Dermis blood vessel endothelial cell (primary cell): Measurements from ENCODE around the gene LYL1. TPM values are rescaled to one million over a fixed set of nuclear protein-coding genes. Genes with fewer than 3 reads are reported as not detected.
A peak's percentile ranks its signal among the peaks of the same experiment; 100 is the strongest.

Experiments
- DNase-seq: peaks from one replicate; pipeline ENCODE4 v3.0.0; 2010
- total RNA-seq: library from RNA; depleted of rRNA; stranded (reverse); fragments of >200 nt; gene quantifications from 2 replicates; pipeline ENCODE4 v1.2.3, GENCODE V29; 2014

LYL1 gene
- total RNA-seq, 1 donor from 2014 or later: 55.0 TPM

- DNase-seq: peak; percentile 93
These were observed 1.7 kb upstream of the LYL1 start for GRCh38 chr19:13104360-13104847.

- peak; percentile 21 for DNase-seq
These were observed 1.1 kb upstream of the LYL1 start for GRCh38 chr19:13103581-13104359.

GRCh38 chr19:13102416-13102665 lies 317 bp downstream of the LYL1 start:
- DNase-seq: no peak

DNA sequence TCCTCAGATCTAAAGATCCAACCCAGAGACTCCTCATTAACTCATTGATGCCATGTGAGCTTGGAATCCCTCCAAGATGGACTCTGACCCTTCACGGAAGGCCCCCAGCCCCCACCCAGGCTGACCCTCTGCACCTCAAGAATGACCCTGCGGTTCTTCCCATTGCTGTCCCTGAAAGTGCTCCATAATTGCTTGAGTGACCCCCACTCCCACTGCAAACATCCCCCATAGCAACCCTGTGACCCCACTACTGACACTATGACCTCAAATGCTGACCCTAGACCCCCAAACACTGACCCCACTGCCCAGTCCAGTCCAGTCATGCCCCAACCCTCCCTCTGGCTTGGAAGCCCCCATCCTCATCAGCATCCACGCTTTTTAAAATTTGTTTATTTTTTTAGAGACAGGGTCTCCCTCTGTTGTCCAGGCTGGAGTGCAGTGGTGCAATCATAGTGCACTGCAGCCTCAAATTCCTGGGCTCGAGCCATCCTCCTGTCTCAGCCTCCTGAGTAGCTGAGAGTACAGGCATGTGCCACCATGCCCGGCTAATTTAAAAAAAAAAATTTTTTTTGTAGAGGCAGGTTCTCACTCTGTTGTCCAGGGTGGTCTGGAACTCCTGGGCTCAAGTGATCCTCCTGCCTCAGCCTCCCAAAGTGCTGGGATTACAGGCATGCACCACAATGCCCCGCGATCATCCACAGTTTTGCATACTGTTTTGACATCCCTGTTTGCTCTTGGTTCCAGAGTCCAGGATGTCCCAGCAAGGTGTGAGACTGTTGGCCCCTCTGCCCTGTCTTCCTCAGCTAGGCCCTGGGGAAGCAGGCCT lies 855 bp downstream of the LYL1 start:
- DNase-seq: no peak

DNA sequence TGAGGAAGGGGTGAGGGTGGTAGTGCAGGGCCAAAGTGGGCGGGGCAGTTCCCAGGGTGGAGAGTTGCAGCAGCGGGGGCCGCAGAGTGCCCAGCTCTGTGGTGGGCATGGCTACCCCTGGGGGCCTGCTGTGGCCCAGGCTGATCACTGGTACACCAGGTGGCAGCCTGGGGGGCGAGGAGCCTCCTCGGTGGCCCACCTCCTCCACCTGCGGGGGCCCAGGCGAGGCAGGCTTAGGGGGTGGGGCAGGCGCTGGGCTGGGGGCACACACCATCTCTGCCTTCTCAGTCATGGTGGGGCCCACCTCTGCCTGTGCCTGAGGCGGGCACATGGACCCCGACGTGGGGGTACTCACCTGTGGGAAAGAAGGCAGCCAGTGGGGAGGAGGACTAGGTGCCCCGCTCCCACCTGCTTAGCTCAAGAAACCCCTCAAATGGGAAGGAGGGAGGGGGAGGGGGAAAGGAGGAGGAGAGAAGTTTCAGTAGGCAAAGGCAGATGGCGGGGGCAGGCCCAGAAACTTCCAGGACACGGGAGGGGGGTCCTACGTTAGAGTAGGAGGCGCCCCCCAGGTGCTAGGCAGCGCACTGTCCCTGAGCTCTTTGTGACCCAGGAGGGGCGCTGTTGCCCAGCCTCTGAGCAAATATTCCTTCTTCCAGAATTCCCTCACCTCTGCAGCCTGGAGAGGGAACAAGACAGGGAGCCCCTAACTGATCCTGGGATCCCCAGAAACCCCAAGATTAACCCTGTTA lies 1.6 kb downstream of the LYL1 start:
- DNase-seq: peak; percentile 76

DNA sequence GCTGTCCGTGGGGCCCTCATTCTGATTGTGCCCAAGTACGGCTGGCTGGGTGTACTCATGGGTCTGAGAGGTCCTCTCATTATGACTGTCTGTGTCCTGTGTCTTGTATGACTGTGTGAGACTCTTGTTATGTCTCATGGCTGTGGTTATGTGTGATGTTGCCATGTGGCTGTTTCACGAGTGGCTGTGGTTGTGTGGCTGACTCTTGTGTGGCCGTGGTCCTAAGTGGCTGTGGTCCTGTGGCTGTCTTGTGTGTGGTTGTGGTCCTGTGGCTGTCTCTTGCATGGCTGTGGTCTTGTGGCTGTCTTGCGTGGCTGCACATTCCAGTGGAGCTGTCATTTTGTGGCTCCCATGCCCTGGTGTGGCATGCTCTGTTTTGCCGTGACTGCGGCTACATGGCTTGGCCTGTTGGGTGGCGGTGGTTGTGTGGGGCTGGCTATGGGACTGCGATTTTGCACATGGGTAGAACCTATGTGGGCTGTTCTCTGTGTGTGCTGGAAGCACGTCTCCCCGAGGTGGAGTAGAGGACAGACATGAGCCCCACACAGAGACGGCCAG lies 2.5 kb downstream of the LYL1 start:
- peak; percentile 44 for DNase-seq

DNA sequence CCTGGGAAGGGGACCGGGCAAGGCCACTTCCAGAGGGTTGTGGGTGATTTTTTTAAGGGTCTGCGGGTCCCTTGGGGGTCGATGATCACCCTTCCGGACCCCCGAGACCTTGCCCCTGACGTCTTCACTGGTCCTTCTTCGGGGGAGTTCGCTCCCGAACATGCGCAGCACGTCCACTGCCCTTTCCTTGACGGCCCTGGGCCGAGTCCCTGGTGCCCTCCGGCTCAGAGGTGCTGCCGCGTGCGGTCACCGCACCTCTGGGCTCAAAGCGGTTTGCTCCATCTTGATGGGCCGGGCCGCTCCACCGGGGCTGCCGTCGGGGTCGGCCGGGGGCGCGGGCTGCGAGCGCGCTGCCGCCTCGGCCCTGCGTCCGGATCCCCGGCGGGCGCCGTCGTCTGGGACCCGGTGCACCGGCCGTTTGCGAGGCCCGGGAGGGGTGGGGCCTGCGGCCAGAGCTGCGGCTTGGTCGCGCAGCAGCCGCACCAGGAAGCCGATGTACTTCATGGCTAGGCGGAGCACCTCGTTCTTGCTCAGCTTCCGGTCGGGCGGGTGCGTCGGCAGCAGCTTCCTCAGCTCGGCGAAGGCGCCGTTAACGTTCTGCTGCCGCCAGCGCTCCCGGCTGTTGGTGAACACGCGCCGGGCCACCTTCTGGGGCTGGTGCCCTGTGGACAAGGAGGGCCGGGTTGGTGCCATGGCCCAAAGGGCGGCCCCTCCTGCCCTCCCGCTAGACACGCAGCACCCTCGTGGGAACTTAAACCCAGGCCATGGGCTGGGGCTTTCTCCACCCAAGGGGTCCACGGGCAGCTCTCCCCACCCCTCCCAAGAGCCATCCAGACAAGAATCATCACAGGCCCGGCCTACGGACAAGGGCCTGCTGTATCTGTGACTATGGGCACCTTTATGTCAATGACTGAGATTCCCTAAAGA lies 3.3 kb downstream of the LYL1 start:
- DNase-seq: peak; percentile 88

DNA sequence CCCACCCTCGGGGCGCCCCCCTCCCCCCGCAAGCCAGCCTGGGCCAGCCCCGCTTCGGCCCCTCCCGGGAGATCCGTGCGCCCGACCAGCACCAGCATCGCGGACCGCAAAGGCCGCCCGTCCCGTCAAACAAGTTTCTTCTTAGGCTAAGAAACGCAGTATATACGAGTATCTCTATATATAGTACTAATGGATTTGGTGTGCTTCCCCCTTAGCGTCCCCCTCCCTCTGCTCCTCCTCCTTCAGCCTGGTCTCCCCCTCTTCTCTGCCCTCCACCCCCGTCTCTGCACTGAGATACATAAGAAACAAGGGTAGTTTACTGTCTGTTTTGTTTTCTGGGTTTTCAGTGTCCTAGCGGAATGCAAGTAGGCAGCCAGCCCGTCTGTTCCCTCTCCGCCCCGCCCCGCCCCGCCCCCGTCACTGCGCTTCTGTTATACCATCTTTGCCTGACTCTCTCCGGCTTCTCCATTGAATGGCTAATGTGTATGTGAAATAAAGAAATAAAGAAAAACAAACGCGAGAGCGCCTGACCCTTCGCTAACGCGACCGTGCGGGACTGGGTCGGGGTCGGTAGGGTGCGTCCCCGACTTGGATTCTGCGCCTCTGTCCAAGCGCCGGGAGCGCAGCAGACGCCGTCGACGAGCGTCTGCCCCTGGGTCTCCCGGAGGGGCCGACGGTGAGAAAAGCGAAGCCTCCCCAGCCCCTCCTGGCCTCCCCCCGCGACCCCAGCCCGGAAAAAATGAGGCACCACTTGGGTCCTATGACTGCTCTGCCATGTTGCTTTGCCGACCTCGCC lies 4.2 kb downstream of the LYL1 start:
- peak; percentile 58 for DNase-seq

- DNase-seq: peak; percentile 56
These were observed 5.0 kb downstream of the LYL1 start for GRCh38 chr19:13097463-13098258.

DNA sequence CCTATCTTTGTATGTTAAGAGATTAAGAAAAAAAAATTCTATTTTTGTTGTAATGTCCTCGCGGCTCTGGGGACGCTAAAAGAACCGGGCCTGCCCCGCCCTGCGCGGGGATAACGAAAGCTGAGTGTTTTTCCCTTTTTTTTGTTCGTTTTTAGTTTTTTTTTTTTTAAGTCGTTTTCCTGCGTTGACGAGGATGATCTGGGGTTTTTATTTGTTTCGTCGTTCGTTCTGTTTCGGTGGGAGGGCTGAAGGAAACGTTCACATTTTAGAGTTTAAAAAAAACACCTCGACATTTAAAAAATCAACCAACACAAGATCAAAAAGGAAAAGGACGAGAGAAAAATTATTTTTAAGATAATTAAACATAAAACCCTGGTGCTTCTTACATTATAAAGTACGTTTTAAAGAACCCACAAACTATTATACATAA lies 5.6 kb downstream of the LYL1 start:
- DNase-seq: no peak

DNA sequence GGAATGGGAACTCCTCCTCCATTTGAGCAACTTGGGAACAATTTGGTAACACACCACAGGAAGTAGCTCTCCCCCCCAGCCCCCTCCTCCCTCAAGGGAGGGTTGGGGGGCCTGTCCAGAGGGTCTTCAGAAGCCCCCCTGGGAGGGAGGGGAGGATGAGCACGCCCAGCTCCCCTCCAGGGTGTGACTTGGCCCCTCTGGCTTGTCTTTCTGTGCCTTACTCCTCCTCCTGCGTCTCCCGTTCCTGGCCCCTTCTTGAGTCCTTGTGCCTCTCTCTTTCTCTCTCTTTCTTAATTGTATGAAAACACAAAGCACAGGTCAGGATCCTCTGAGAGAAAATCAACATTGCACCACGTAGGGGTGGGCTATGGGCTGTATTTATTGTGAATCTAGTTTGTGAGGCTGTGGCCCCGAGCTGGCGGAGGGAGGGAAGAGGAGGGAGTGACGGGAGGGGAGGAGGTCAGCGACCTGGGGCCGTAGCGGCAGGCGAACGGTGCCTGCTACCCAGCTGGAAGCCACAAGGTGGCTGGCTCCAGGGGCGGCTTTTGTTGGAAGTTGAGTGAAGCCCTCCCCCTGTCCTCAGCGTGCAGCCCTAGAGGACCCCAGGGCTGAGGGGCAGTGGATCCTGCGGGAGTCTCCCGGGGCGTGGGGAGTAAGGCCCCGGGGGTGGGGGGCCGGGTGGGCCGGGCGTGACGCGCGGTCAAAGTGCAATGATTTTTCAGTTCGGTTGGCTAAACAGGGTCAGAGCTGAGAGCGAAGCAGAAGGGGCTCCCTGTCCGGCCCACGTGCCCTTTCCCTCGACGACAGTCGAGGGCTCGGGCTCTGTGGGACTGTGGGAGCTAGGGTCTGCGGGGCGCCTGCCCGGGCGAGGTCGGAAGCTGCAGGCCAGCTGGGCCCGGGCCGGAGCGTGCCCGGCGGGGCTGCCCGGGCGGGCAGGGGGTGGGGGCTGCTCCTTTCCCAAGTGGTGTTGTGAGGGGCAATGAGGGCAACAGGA lies 6.4 kb downstream of the LYL1 start:
- peak; percentile 56 for DNase-seq

GRCh38 chr19:13095393-13095784 lies 7.3 kb downstream of the LYL1 start:
- DNase-seq: no peak

DNA sequence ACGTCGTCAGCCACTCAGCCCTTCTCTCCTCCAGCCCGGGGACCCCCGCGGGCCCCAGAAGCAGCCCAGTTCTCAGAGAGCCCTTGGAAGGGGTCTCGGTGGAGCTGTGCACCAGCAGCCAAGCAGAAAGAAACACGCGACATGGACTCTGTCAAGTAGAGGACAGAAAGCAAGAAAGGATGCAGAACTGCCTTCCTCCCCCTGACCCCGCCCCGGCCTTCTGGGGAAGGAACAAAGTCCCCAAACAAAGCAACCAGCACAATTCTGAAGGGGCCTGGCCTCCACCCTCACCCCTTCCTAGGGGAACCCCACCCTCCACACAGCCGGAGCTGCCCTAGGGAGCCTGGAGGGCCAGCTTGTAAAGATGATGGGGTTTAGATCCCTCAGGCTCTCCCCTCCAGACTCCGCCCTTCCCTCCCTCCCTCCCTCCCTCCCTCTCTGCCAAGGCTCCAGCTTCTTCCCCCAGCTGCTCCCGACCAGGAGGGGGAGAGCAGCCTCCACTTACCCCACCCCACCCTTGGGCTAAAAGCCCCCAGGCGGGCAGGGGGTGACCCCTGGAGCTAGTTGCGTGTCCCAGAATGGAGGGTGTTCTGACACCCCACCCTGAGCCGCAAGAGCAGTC lies 7.8 kb downstream of the LYL1 start:
- no peak for DNase-seq

DNA sequence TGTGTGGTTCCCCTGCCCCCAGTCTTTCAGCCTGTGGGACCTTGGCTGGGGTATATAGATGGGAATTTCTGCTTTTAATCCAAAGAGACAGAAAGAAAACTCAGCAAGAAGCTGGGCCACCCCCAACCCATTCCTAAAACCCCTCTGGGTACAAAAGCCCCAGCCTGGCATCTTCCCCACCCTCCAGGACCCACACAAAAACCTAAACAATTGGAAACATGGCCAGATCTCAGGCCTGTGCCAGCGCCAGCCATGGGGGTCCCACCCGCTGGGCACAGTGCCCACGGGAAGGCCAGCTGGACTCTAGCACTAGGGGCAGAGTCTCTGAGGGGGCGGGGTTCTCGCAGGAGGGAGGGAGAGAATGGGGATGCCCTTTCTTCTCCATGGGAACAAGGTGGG lies 8.6 kb downstream of the LYL1 start:
- DNase-seq: no peak

DNA sequence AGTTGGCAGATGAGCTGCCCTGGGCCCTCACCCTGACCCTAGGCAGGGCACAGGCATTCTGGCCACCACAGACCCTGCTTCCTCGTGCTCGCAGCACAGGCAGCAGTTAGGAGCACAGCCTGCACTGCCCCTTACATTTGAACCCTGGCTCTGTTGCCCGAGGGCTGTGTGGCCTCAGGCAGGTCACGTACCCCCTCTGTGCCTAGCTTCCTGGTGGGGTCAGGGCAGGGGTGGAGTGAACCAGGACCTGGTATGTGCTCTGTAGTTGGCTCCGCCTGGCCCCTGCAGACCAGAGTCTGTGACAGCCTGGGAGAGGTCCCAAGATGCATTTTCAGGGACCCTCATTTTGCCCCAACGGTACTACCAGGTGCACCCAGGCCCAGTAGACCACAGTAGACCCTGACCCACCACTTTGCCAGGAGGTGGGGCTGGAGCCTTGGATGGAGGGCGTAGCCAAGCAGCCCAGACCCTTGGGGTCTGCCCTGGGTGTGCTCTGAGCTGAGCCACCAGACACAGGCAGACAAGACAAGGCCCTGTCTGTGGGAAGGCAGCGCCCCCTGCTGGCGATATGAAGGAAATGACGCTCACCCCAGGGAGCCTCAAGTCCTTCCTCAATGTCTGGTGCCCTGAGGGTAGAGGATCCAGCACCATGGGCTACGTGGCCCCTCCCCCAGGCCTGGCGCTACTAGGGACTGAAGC lies 9.1 kb downstream of the LYL1 start:
- peak; percentile 91 for DNase-seq

DNA sequence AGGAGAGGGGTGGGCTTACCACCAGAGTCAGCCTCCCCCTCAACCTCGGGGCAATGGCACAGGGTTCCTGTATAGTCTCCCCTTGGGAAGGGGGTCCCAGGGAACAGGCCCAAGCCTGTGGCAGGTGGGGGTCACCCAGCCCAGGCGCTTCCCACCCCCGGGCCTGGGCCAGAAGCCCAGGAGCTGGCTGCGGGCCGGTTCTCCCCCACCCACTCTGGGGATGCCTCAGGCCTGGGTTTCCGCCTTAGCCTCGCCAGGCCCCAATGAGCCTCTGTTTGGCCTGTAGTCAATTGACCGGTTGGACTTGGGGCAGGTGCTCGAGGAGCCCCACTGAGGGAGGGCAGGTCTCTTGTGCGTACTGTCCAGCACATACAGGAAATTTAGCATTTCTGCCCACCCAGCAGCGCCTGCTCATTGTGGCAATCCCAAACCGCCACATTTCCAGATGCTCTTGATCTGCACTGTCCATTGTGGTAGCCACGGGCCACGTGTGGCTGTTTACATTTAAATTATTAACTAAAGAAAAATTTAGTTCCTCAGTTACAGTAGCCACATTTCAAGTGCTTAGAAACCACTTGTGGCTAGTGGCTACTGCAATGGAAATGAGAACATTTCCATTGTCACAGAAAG lies 9.9 kb downstream of the LYL1 start:
- DNase-seq: no peak

DNA sequence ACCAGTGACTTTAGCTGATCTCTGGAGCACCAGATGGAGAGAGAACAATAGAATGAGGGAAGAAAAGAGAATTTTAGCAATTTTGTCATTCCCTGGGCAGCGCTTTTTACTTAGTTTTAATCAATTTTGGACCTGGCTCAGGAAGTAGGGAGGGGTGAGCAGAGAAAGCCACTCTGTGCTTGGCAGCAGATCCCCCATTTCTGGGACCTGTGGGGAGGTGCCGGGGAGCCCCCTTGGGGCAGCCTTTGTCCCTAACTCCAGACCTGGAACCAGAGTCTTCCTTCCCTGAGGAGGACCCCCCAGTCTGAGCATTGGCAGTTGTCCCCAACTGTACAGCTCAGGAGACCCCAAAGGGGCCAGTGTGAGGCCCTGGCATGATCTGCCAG lies 10.5 kb downstream of the LYL1 start:
- no peak for DNase-seq
